PC-9 (cell line): Measurements from ENCODE around the gene GIGYF2.

ENCODE experiments used
- EZH2 ChIP-seq: fragments of 200-600 bp; sonication (generic); IDR thresholded peaks from 2 replicates; pipeline ENCODE4 v1.8.0; 2017; ENCODE audit warnings: antibody characterized with exemption, low read depth
- TF ChIP-seq, protein P1 (sequence below): fragments of 200-600 bp; sonication (generic); conservative IDR thresholded peaks from 2 replicates; pipeline ENCODE4 v1.6.1; 2017; ENCODE audit warnings: mixed run types, antibody characterized with exemption, mild to moderate bottlenecking, moderate library complexity

- TF ChIP-seq, protein P1, sequence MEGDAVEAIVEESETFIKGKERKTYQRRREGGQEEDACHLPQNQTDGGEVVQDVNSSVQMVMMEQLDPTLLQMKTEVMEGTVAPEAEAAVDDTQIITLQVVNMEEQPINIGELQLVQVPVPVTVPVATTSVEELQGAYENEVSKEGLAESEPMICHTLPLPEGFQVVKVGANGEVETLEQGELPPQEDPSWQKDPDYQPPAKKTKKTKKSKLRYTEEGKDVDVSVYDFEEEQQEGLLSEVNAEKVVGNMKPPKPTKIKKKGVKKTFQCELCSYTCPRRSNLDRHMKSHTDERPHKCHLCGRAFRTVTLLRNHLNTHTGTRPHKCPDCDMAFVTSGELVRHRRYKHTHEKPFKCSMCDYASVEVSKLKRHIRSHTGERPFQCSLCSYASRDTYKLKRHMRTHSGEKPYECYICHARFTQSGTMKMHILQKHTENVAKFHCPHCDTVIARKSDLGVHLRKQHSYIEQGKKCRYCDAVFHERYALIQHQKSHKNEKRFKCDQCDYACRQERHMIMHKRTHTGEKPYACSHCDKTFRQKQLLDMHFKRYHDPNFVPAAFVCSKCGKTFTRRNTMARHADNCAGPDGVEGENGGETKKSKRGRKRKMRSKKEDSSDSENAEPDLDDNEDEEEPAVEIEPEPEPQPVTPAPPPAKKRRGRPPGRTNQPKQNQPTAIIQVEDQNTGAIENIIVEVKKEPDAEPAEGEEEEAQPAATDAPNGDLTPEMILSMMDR = no peak
- no peak for TF ChIP-seq EZH2
These were observed 92.0 kb downstream of the GIGYF2 start for GRCh38 chr2:232789082-232789481.
